Keratinocyte (primary cell): ENCODE results near the gene CXorf65. TPM values are rescaled to one million over a fixed set of nuclear protein-coding genes. Genes with fewer than 3 reads are reported as not detected.

Source experiments
- DNase-seq: peaks from one replicate; pipeline ENCODE4 v3.0.0-alpha.2; 2011; ENCODE audit warnings: low read depth, missing footprints, low spot score
- FAIRE-seq: peaks from 2 replicates; lab custom pipeline; 2011; peaks lifted over from hg19 to GRCh38; lab: Jason Lieb, UNC
- H2AFZ ChIP-seq: 2 replicates; pipeline ENCODE4 v1.6.0; 2012; ENCODE audit warnings: low read length, control low read depth, inconsistent platforms; ENCODE audit not compliant: control insufficient read depth
- H3K27ac ChIP-seq: 2 replicates; pipeline ENCODE4 v1.5.1; 2011; ENCODE audit warnings: low read length; ENCODE audit not compliant: control insufficient read depth, insufficient read depth
- H3K27me3 ChIP-seq: 3 replicates; pipeline ENCODE4 v1.6.0; 2011; ENCODE audit warnings: low read length; ENCODE audit not compliant: control insufficient read depth, insufficient read depth; ENCODE audit errors: extremely low read depth
- H3K36me3 ChIP-seq, 2 experiments: 2 replicates in 1 of 2; 3 replicates in 1 of 2; pipeline ENCODE4 v1.5.1; 2011; ENCODE audit warnings: low read length in 2 of 2, mild to moderate bottlenecking in 1 of 2; ENCODE audit not compliant: control insufficient read depth in 2 of 2, insufficient read depth in 2 of 2; ENCODE audit errors: extremely low read depth in 1 of 2
- H3K4me1 ChIP-seq: 3 replicates; pipeline ENCODE4 v1.5.1; 2011; ENCODE audit warnings: low read length; ENCODE audit not compliant: control insufficient read depth, insufficient read depth; ENCODE audit errors: extremely low read depth
- H3K4me2 ChIP-seq: 3 replicates; pipeline ENCODE4 v1.6.0; 2011; ENCODE audit warnings: low read depth, low read length; ENCODE audit not compliant: control insufficient read depth, insufficient read depth; ENCODE audit errors: extremely low read depth
- H3K4me3 ChIP-seq, 3 experiments: fragments of 200-600 bp in 1 of 3; sonication (generic) in 1 of 3; 2 replicates in 2 of 3; 3 replicates in 1 of 3; pipeline ENCODE4 v1.5.1; 2011 to 2016; ENCODE audit warnings: low read length in 3 of 3, mild to moderate bottlenecking in 3 of 3, control low read depth in 2 of 3, inconsistent platforms in 1 of 3, low read depth in 1 of 3, mixed read lengths in 1 of 3, mixed run types in 1 of 3, moderate library complexity in 1 of 3; ENCODE audit not compliant: control insufficient read depth in 2 of 3, insufficient read depth in 2 of 3; ENCODE audit errors: extremely low read depth in 1 of 3
- H3K79me2 ChIP-seq: 2 replicates; pipeline ENCODE4 v1.6.0; 2012; ENCODE audit warnings: low read length; ENCODE audit not compliant: control insufficient read depth, insufficient read depth
- H3K9ac ChIP-seq: 3 replicates; pipeline ENCODE4 v1.6.0; 2011; ENCODE audit warnings: low read length; ENCODE audit not compliant: control insufficient read depth, insufficient read depth; ENCODE audit errors: extremely low read depth
- H3K9me1 ChIP-seq: 3 replicates; pipeline ENCODE4 v1.6.0; 2011; ENCODE audit warnings: low read length; ENCODE audit not compliant: control insufficient read depth, insufficient read depth; ENCODE audit errors: extremely low read depth
- H3K9me3 ChIP-seq: 2 replicates; pipeline ENCODE4 v1.5.1; 2012; ENCODE audit warnings: low read depth, low read length; ENCODE audit not compliant: control insufficient read depth
- H4K20me1 ChIP-seq: 3 replicates; pipeline ENCODE4 v1.6.0; 2011; ENCODE audit warnings: low read length; ENCODE audit not compliant: control insufficient read depth, insufficient read depth; ENCODE audit errors: extremely low read depth
- CTCF ChIP-seq, 3 experiments: IDR thresholded peaks in 1 of 3; conservative IDR thresholded peaks in 1 of 3; optimal IDR thresholded peaks in 1 of 3; 2 replicates in 2 of 3; 3 replicates in 1 of 3; pipeline versions ENCODE3 to v1.5.1; 2011; ENCODE audit warnings: low read length in 3 of 3, mild to moderate bottlenecking in 3 of 3, moderate library complexity in 2 of 3, control low read depth in 1 of 3, inconsistent platforms in 1 of 3; ENCODE audit not compliant: insufficient read depth in 2 of 3; ENCODE audit errors: extremely low read depth in 1 of 3
- EZH2 ChIP-seq: IDR thresholded peaks from one replicate; pipeline ENCODE4 v1.6.1; 2012; ENCODE audit warnings: inconsistent platforms, mild to moderate bottlenecking, low read length, moderate library complexity
- dilution Hi-C: fragments of 300-500 bp; cut with MboI; formaldehyde crosslinking; loops from one replicate; pipeline ENCODE4 v1.7.0; 2020; ENCODE audit warnings: low sequenced_read_pairs; ENCODE audit not compliant: extremely low pct_ligation_motif_present
- polyA plus RNA-seq, 5 experiments: library from polyadenylated mRNA; depleted of rRNA in 3 of 5; stranded (reverse) in 3 of 5; stranded (forward) in 1 of 5; unstranded in 1 of 5; fragments of >200 nt; gene quantifications; 1 replicate in 1 of 5; 2 replicates in 3 of 5; 3 replicates in 1 of 5; pipeline versions ENCODE4 v1.2.1 to v1.2.3, GENCODE V29; 2011 to 2012; ENCODE audit warnings: missing spikeins in 2 of 5, low read depth in 1 of 5, low replicate concordance in 1 of 5

Gene CXorf65
- polyA plus RNA-seq, 1 donor (not counting 4 experiments of a cell fraction or from before 2014, with no cell fraction given), result not detected

DNA sequence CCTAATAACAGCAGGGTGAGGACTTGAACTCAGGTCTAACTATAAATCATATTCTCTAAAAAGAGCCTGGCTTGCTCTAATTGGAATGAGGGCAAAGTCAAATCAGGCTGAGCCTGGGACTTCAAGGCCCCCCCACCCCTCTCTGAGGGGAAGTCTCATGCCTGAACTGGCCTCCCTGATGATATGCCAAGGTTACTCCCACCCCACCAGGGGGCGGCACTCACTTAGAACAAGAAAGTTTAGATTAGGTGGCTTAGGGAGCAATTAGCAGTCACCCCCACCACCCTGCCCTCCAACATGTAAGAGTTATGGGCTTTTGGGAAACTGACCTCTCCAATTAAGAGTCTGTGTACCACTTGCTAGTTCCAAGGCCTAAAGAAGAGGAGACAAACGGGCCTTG is 8.2 kb downstream of the CXorf65 start:
- no peaks in the 10 kb centered on the region for H3K4me1 ChIP-seq
- dilution Hi-C loops, result no loop called here
- no peaks in the 10 kb centered on the region for H3K9me3 ChIP-seq
- H3K79me2 ChIP-seq, result no peaks in the 10 kb centered on the region
- H3K4me2 ChIP-seq, result no peak overlapping the region
- H3K27me3 ChIP-seq, result no peaks in the 10 kb centered on the region
- FAIRE-seq (no peak), DNase-seq (peak; percentile 2)
- no peak overlapping the region for H3K27ac ChIP-seq
- no peaks in the 10 kb centered on the region for H4K20me1 ChIP-seq
- no peak overlapping the region for H2AFZ ChIP-seq
- TF ChIP-seq CTCF (optimal IDR thresholded peaks at IDR 0.05 in 1 of 3, IDR thresholded peaks at IDR 0.05 in 1 of 3, conservative IDR thresholded peaks at IDR 0.05 in 1 of 3; ENCODE audit: extremely low read depth in 1 of 3, insufficient read depth in 2 of 3, low read length in 3 of 3), result peak; percentile 27 to 53 (median 36)
- no peak for TF ChIP-seq EZH2
- H3K9ac ChIP-seq, result no peak overlapping the region
- H3K4me3 ChIP-seq, result no peak overlapping the region
- no peaks in the 10 kb centered on the region for H3K9me1 ChIP-seq
- no peaks in the 10 kb centered on the region for H3K36me3 ChIP-seq

DNA sequence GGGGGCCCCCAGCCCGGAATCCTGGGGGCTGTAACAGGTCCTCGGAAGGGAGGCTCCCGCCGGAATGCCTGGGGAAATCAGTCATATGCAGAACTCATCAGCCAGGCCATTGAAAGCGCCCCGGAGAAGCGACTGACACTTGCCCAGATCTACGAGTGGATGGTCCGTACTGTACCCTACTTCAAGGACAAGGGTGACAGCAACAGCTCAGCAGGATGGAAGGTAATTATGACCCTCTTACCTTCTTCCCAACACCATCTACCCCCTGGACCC is 9.8 kb downstream of the CXorf65 start:
- FAIRE-seq (no peak), DNase-seq (no peak)
- Histone ChIP-seq H3K27me3 (no peaks in the 10 kb centered on the region), H3K9ac (no peak overlapping the region), H3K9me3 (no peaks in the 10 kb centered on the region), H3K9me1 (no peaks in the 10 kb centered on the region), H2AFZ (no peak overlapping the region), H3K36me3 (no peaks in the 10 kb centered on the region), H3K4me3 (peak overlapping the region; percentile 46 to 68 (median 51)), H3K27ac (no peak overlapping the region), H3K4me2 (peak overlapping the region; percentile 80), H4K20me1 (no peaks in the 10 kb centered on the region), H3K4me1 (no peaks in the 10 kb centered on the region), H3K79me2 (no peaks in the 10 kb centered on the region)
- dilution Hi-C loops, result no loop called here
- TF ChIP-seq EZH2 (no peak), CTCF (optimal IDR thresholded peaks at IDR 0.05 in 1 of 3, IDR thresholded peaks at IDR 0.05 in 1 of 3, conservative IDR thresholded peaks at IDR 0.05 in 1 of 3; ENCODE audit: extremely low read depth in 1 of 3, insufficient read depth in 2 of 3, low read length in 3 of 3) (no peak)
